H1 (cell line): ENCODE measurements around the gene PLS3. TPM values are rescaled to one million over a fixed set of nuclear protein-coding genes. Genes with fewer than 3 reads are reported as not detected.

ENCODE experiments used
- CTCF ChIA-PET: fragments of 300-600 bp; sonication (Branson Sonifier 250); formaldehyde crosslinking; loops from one replicate; lab custom pipeline; 2021; ENCODE audit not compliant: partially characterized antibody; lab: Charles Lee
- POLR2A ChIA-PET: fragments of 300-600 bp; sonication (Branson Sonifier 250); formaldehyde crosslinking; loops from one replicate; lab custom pipeline; 2021; ENCODE audit warnings: inconsistent platforms; ENCODE audit not compliant: partially characterized antibody; lab: Charles Lee
- DNase-seq, 2 experiments: peaks; one replicate each; pipeline versions ENCODE4 v3.0.0 to v3.0.0-alpha.2; 2010 to 2022; ENCODE audit warnings: low spot score in 2 of 2, low read depth in 1 of 2, mixed read lengths in 1 of 2
- FAIRE-seq: peaks from 2 replicates; lab custom pipeline; 2011; peaks lifted over from hg19 to GRCh38; lab: Jason Lieb, UNC
- H2AFZ ChIP-seq: 2 replicates; pipeline ENCODE4 v1.8.1; 2012; ENCODE audit warnings: low read length, inconsistent platforms
- H2AK5ac ChIP-seq: 2 replicates; pipeline ENCODE4 v1.6.1; 2013; ENCODE audit warnings: low read depth, low read length
- H2BK120ac ChIP-seq: replicated peaks from 2 replicates; pipeline ENCODE3; 2013; ENCODE audit warnings: low read depth, low read length, inconsistent platforms
- H2BK12ac ChIP-seq: 2 replicates; pipeline ENCODE4 v1.6.1; 2013; ENCODE audit warnings: low read depth, low read length
- H2BK15ac ChIP-seq: 2 replicates; pipeline ENCODE4 v1.6.1; 2013; ENCODE audit warnings: low read length
- H2BK20ac ChIP-seq: 2 replicates; pipeline ENCODE4 v1.6.1; 2013; ENCODE audit warnings: low read length
- H2BK5ac ChIP-seq: 2 replicates; pipeline ENCODE4 v1.6.1; 2013; ENCODE audit warnings: low read depth, low read length
- H3K14ac ChIP-seq: 2 replicates; pipeline ENCODE4 v1.6.1; 2013; ENCODE audit warnings: inconsistent platforms; ENCODE audit not compliant: insufficient read length
- H3K18ac ChIP-seq: 2 replicates; pipeline ENCODE4 v1.6.1; 2013; ENCODE audit warnings: low read length; ENCODE audit errors: extremely low read depth
- H3K23ac ChIP-seq: 2 replicates; pipeline ENCODE4 v1.6.1; 2013; ENCODE audit warnings: inconsistent platforms; ENCODE audit not compliant: insufficient read length
- H3K23me2 ChIP-seq: 2 replicates; pipeline ENCODE4 v1.6.1; 2013; ENCODE audit warnings: low read depth, low read length
- H3K27ac ChIP-seq: 2 replicates; pipeline ENCODE4 v1.6.1; 2011; ENCODE audit warnings: low read depth, low read length, inconsistent platforms
- H3K27me3 ChIP-seq, 4 experiments: replicated peaks in 1 of 4; 1 replicate in 1 of 4; 2 replicates in 3 of 4; pipeline versions ENCODE4 v1.6.1 to v1.8.1; 2011 to 2013; ENCODE audit warnings: low read length in 3 of 4, mild to moderate bottlenecking in 3 of 4, inconsistent platforms in 2 of 4, mixed read lengths in 2 of 4, moderate library complexity in 1 of 4; ENCODE audit not compliant: control insufficient read depth in 3 of 4, insufficient read depth in 3 of 4; ENCODE audit errors: extremely low read depth in 1 of 4
- H3K36me3 ChIP-seq, 4 experiments: 2 replicates each; pipeline versions ENCODE4 v1.6.1 to v1.8.1; 2011 to 2013; ENCODE audit warnings: mild to moderate bottlenecking in 4 of 4, low read length in 3 of 4, moderate library complexity in 2 of 4, control low read depth in 1 of 4, inconsistent platforms in 1 of 4; ENCODE audit not compliant: insufficient read depth in 4 of 4, control insufficient read depth in 2 of 4
- H3K4ac ChIP-seq: replicated peaks from 2 replicates; pipeline ENCODE3; 2013; ENCODE audit warnings: low read length, low read depth, mixed read lengths, inconsistent platforms; ENCODE audit not compliant: insufficient read length
- H3K4me1 ChIP-seq, 4 experiments: replicated peaks in 1 of 4; 1 replicate in 1 of 4; 2 replicates in 3 of 4; pipeline versions ENCODE4 v1.6.1 to v1.8.1; 2011 to 2013; ENCODE audit warnings: low read length in 3 of 4, inconsistent platforms in 2 of 4, mixed read lengths in 1 of 4; ENCODE audit not compliant: insufficient read depth in 4 of 4, control insufficient read depth in 3 of 4
- H3K4me2 ChIP-seq, 2 experiments: 2 replicates each; pipeline versions ENCODE4 v1.6.1 to v1.8.1; 2011 to 2013; ENCODE audit warnings: low read depth in 2 of 2, low read length in 2 of 2, control low read depth in 1 of 2, inconsistent platforms in 1 of 2, mild to moderate bottlenecking in 1 of 2; ENCODE audit not compliant: insufficient read depth in 1 of 2
- H3K4me3 ChIP-seq, 4 experiments: fragments of 200-600, 300-600 bp in 1 of 4; sonication (generic), shearing (Covaris generic), sonication (Bioruptor Twin) in 1 of 4; 2 replicates each; pipeline versions ENCODE4 v1.5.1 to v1.8.1; 2011 to 2016; ENCODE audit warnings: low read length in 4 of 4, low read depth in 3 of 4, control low read depth in 2 of 4, inconsistent platforms in 2 of 4, mild to moderate bottlenecking in 2 of 4, mixed read lengths in 1 of 4, moderate library complexity in 1 of 4; ENCODE audit not compliant: insufficient read depth in 2 of 4; ENCODE audit errors: extremely low read depth in 1 of 4
- H3K56ac ChIP-seq: replicated peaks from 2 replicates; pipeline ENCODE3; 2013; ENCODE audit warnings: low read depth, mild to moderate bottlenecking, mixed read lengths, low read length, inconsistent platforms; ENCODE audit not compliant: insufficient read length
- H3K79me1 ChIP-seq: 2 replicates; pipeline ENCODE4 v1.6.1; 2013; ENCODE audit warnings: low read depth, low read length, control low read depth
- H3K79me2 ChIP-seq, 2 experiments: 2 replicates each; pipeline versions ENCODE4 v1.6.1 to v1.8.1; 2012 to 2013; ENCODE audit warnings: low read length in 2 of 2, mild to moderate bottlenecking in 2 of 2, inconsistent platforms in 1 of 2; ENCODE audit not compliant: insufficient read depth in 2 of 2, control insufficient read depth in 1 of 2
- H3K9ac ChIP-seq, 4 experiments: replicated peaks in 1 of 4; 1 replicate in 1 of 4; 2 replicates in 3 of 4; pipeline versions ENCODE4 v1.6.1 to v1.8.1; 2011 to 2013; ENCODE audit warnings: low read depth in 3 of 4, low read length in 3 of 4, control low read depth in 2 of 4, mild to moderate bottlenecking in 2 of 4, moderate library complexity in 2 of 4, inconsistent platforms in 1 of 4; ENCODE audit errors: extremely low read depth in 1 of 4
- H3K9me3 ChIP-seq, 2 experiments: 2 replicates each; pipeline versions ENCODE4 v1.6.1 to v1.8.1; 2012 to 2013; ENCODE audit warnings: mild to moderate bottlenecking in 2 of 2, moderate library complexity in 2 of 2, control low read depth in 1 of 2, inconsistent platforms in 1 of 2, low read depth in 1 of 2, low read length in 1 of 2, mixed read lengths in 1 of 2; ENCODE audit not compliant: insufficient read depth in 2 of 2
- H4K20me1 ChIP-seq, 2 experiments: replicated peaks in 1 of 2; 2 replicates each; pipeline versions ENCODE3 to v1.8.1; 2011 to 2013; ENCODE audit warnings: inconsistent platforms in 2 of 2, low read length in 2 of 2, mild to moderate bottlenecking in 1 of 2; ENCODE audit not compliant: insufficient read depth in 2 of 2, control insufficient read depth in 1 of 2
- H4K5ac ChIP-seq: 2 replicates; pipeline ENCODE4 v1.6.1; 2013; ENCODE audit warnings: low read length, low read depth, mixed read lengths, inconsistent platforms; ENCODE audit not compliant: insufficient read length
- H4K8ac ChIP-seq: 2 replicates; pipeline ENCODE4 v1.8.0; 2013; ENCODE audit warnings: mild to moderate bottlenecking, moderate library complexity, low read length, inconsistent platforms; ENCODE audit not compliant: insufficient read depth; ENCODE audit errors: extremely low read depth
- H4K91ac ChIP-seq: replicated peaks from 2 replicates; pipeline ENCODE3; 2013; ENCODE audit warnings: low read length, mixed read lengths, inconsistent platforms; ENCODE audit not compliant: insufficient read length
- ASH2L ChIP-seq: fragments of 200-600, 300-600 bp; sonication (generic); IDR thresholded peaks from one replicate; pipeline ENCODE4 v1.7.1; 2017; ENCODE audit warnings: low read length
- E2F6 ChIP-seq: IDR thresholded peaks from 2 replicates; pipeline ENCODE4 v1.6.1; 2012; ENCODE audit warnings: inconsistent platforms
- GTF2F1 ChIP-seq: IDR thresholded peaks from 2 replicates; pipeline ENCODE4 v1.6.1; 2012; ENCODE audit warnings: low read depth, low read length, improper control_type of control experiment, borderline replicate concordance
- SP1 ChIP-seq: IDR thresholded peaks from 2 replicates; pipeline ENCODE4 v1.6.1; 2011; ENCODE audit warnings: low read depth, low read length
- SP2 ChIP-seq: IDR thresholded peaks from 2 replicates; pipeline ENCODE4 v1.6.1; 2012; ENCODE audit warnings: mild to moderate bottlenecking, low read length, inconsistent platforms
- SP4 ChIP-seq: IDR thresholded peaks from 2 replicates; pipeline ENCODE4 v1.6.1; 2012; ENCODE audit warnings: low read length, inconsistent platforms
- TEAD4 ChIP-seq: IDR thresholded peaks from 2 replicates; pipeline ENCODE4 v1.6.1; 2012; ENCODE audit warnings: low read depth, low read length, inconsistent platforms, mixed read lengths
- YY1 ChIP-seq: IDR thresholded peaks from 2 replicates; pipeline ENCODE4 v1.6.1; 2011; ENCODE audit warnings: low read depth, mild to moderate bottlenecking, low read length
- WGBS, 2 experiments: shearing (Covaris generic) in 1 of 2; methylation state at CpG; one replicate each; pipeline versions ENCODE4 v1.1.6 to v1.1.7; 2013 to 2015; ENCODE audit warnings: low lambda C conversion rate in 2 of 2, mixed read lengths in 2 of 2, inconsistent platforms in 1 of 2, low coverage in 1 of 2, missing lambda C conversion rate in 1 of 2; ENCODE audit not compliant: insufficient replicate concordance in 2 of 2, insufficient coverage in 1 of 2, insufficient read length in 1 of 2; ENCODE audit errors: extremely low coverage in 1 of 2, missing lambda C conversion rate in 1 of 2; 5-methylcytosine and 5-hydroxymethylcytosine counted together
- polyA plus RNA-seq, 7 experiments: library from polyadenylated mRNA; depleted of rRNA in 3 of 7; stranded (reverse) in 5 of 7; unstranded in 2 of 7; fragments of >200 nt in 5 of 7; fragments of 200-250 nt in 2 of 7; gene quantifications; 1 replicate in 5 of 7; 2 replicates in 1 of 7; 4 replicates in 1 of 7; pipeline versions ENCODE4 v1.2.1 to v1.2.3, GENCODE V29; 2011 to 2013; ENCODE audit warnings: missing spikeins in 2 of 7, mixed read lengths in 2 of 7
- total RNA-seq: library from RNA; stranded (reverse); fragmentation: NEBNext Ultra II Directional; extraction: Animal tissue kit (Norgen Biotek cat#: 25700); gene quantifications from 2 replicates; pipeline ENCODE4 v1.2.1, GENCODE V29; 2021

The PLS3 gene
- total and polyA plus RNA-seq, 2 of the 8 experiments (the other 6 are each of a cell fraction or from before 2014, with no cell fraction given): 107 to 185 TPM

GRCh38 chrX:115595049-115595448 is 34.1 kb downstream of the PLS3 start:
- no peak for FAIRE-seq
- no peak overlapping the region for H2BK120ac ChIP-seq
- TF ChIP-seq GTF2F1 (no peak), SP4 (no peak), YY1 (no peak), TEAD4 (no peak), SP2 (no peak), ASH2L (no peak), SP1 (no peak), E2F6 (no peak)

More at GRCh38 chrX:115595049-115595448, 34.1 kb downstream of the PLS3 start:
- Histone ChIP-seq H4K8ac (no peak overlapping the region), H3K27me3 (no peaks in the 10 kb centered on the region), H2BK15ac (no peak overlapping the region), H3K9ac (no peak overlapping the region), H3K23ac (no peak overlapping the region), H3K4me1 (peaks cover 0 to 14% (median 5%) of the 10 kb centered on the region in 4 experiments; a peak in 2 of 7 replicates), H3K4me2 (no peak overlapping the region), H2AK5ac (no peak overlapping the region), H3K18ac (no peak overlapping the region), H4K20me1 (no peaks in the 10 kb centered on the region), H4K91ac (no peak overlapping the region), H3K79me2 (peaks cover 0 to 79% of the 10 kb centered on the region in 2 experiments; a peak in 2 of 4 replicates), H3K9me3 (no peaks in the 10 kb centered on the region), H2AFZ (no peak overlapping the region), H3K23me2 (no peaks in the 10 kb centered on the region), H3K79me1 (no peaks in the 10 kb centered on the region), H2BK12ac (no peak overlapping the region), H3K27ac (no peak overlapping the region), H4K5ac (no peak overlapping the region), H3K4ac (no peak overlapping the region), H2BK5ac (no peak overlapping the region), H3K4me3 (no peak overlapping the region), H3K36me3 (peaks cover 0 to 4% (median 0%) of the 10 kb centered on the region in 4 experiments; a peak in 1 of 8 replicates), H3K14ac (no peak overlapping the region), H2BK20ac (no peak overlapping the region), H3K56ac (no peak overlapping the region)
- POLR2A ChIA-PET: no interaction called here
- WGBS, 2 experiments: 85% methylated on average over 2 of the region's 2 CpGs; no CpG with 5 or more reads in 1 of the 2 experiments
- DNase-seq: no peak
- CTCF ChIA-PET: no interaction called here
